ENCODE results near the gene KPRP.

The KPRP gene

GRCh38 chr1:152770411-152770810 is 12.6 kb downstream of the KPRP start:
- DNase-seq (ENCODE audit: low spot score): no peak
- Histone ChIP-seq H3K4me3 (ENCODE audit: low read length in 2 of 2) (no peak overlapping the region), H2AFZ (ENCODE audit: low read length) (no peak overlapping the region), H3K27me3 (ENCODE audit: control insufficient read depth in 3 of 3, insufficient read depth in 3 of 3, low read depth in 1 of 3, low read length in 3 of 3) (no peaks in the 10 kb centered on the region), H2BK15ac (ENCODE audit: low read length) (no peak overlapping the region), H3K4me1 (ENCODE audit: control insufficient read depth in 2 of 2, insufficient read depth in 1 of 2, low read depth in 1 of 2, low read length in 2 of 2) (no peaks in the 10 kb centered on the region), H3K4me2 (ENCODE audit: insufficient read depth, low read length, poor library complexity, severe bottlenecking) (no peak overlapping the region), H4K91ac (ENCODE audit: low read depth, low read length, poor library complexity) (no peak overlapping the region), H3K27ac (replicated peaks; ENCODE audit: low read length) (no peak overlapping the region), H3K9me3 (replicated peaks in 1 of 2; ENCODE audit: control insufficient read depth in 2 of 2, insufficient read depth in 1 of 2, low read depth in 1 of 2, low read length in 2 of 2) (peaks cover 0 to 24% of the 10 kb centered on the region in 2 donors), H3K18ac (ENCODE audit: low read length) (no peak overlapping the region), H2BK12ac (ENCODE audit: low read length) (no peak overlapping the region), H2AK5ac (ENCODE audit: low read depth, low read length) (no peak overlapping the region), H3K23ac (ENCODE audit: low read depth, low read length, poor library complexity) (no peak overlapping the region), H3K9ac (ENCODE audit: low read depth, low read length, poor library complexity) (no peak overlapping the region), H3K36me3 (replicated peaks in 1 of 2; ENCODE audit: control insufficient read depth in 2 of 2, insufficient read depth in 2 of 2, low read length in 2 of 2) (no peaks in the 10 kb centered on the region), H2BK120ac (ENCODE audit: low read depth, low read length) (no peak overlapping the region), H4K8ac (ENCODE audit: low read depth, low read length) (no peak overlapping the region), H3K79me1 (ENCODE audit: low read depth, low read length) (no peaks in the 10 kb centered on the region), H2BK5ac (ENCODE audit: low read length) (no peak overlapping the region), H3K4ac (ENCODE audit: low read length) (no peak overlapping the region), H3K14ac (ENCODE audit: low read length) (no peak overlapping the region)
- WGBS, 2 donors (ENCODE audit: extremely low coverage in 2 of 2, insufficient read length in 2 of 2, insufficient replicate concordance in 1 of 2): no CpG with 5 or more reads among the region's 1 CpG

DNA sequence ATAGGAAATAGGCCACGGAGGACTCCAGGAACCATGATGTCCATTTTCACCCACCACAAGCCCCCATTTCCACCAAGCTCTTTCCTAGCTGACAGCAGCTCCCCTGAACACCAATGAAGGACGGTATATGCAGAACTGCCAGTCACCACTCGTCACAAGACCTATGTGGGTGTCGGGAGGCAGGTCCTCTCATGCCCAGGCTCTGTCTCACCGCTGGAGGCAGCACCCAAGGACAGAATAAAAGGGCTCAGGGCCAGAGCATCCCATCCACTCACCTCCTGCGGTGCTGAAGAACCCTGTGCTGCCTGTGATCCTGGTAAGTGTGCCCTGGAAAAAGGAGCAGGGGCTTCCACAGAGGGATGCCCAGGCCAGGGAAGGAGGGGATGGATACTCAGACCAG is 17.1 kb downstream of the KPRP start, which contains the start of gene LCE1F:
TSS of gene LCE1F (plus strand) at position 266 of the 400 bp plus-strand sequence. CDS start 1,232 bp downstream, outside the sequence.
- Histone ChIP-seq H3K4me3 (ENCODE audit: low read length in 2 of 2) (no peak within 1 kb of the TSS), H3K79me1 (ENCODE audit: low read depth, low read length) (no peaks in the 10 kb centered on the region), H2BK12ac (ENCODE audit: low read length) (no peak within 1 kb of the TSS), H3K4me2 (ENCODE audit: insufficient read depth, low read length, poor library complexity, severe bottlenecking) (no peak within 1 kb of the TSS), H2BK120ac (ENCODE audit: low read depth, low read length) (no peak within 1 kb of the TSS), H2BK5ac (ENCODE audit: low read length) (no peak within 1 kb of the TSS), H4K91ac (ENCODE audit: low read depth, low read length, poor library complexity) (no peak within 1 kb of the TSS), H3K18ac (ENCODE audit: low read length) (no peak within 1 kb of the TSS), H2AK5ac (ENCODE audit: low read depth, low read length) (no peak within 1 kb of the TSS), H3K23ac (ENCODE audit: low read depth, low read length, poor library complexity) (no peak within 1 kb of the TSS), H3K9me3 (replicated peaks in 1 of 2; ENCODE audit: control insufficient read depth in 2 of 2, insufficient read depth in 1 of 2, low read depth in 1 of 2, low read length in 2 of 2) (peaks cover 0 to 17% of the 10 kb centered on the region in 2 donors), H3K27me3 (ENCODE audit: control insufficient read depth in 3 of 3, insufficient read depth in 3 of 3, low read depth in 1 of 3, low read length in 3 of 3) (no peaks in the 10 kb centered on the region), H2BK15ac (ENCODE audit: low read length) (no peak within 1 kb of the TSS), H4K8ac (ENCODE audit: low read depth, low read length) (no peak within 1 kb of the TSS), H3K27ac (replicated peaks; ENCODE audit: low read length) (no peak within 1 kb of the TSS), H3K4ac (ENCODE audit: low read length) (no peak within 1 kb of the TSS), H3K36me3 (replicated peaks in 1 of 2; ENCODE audit: control insufficient read depth in 2 of 2, insufficient read depth in 2 of 2, low read length in 2 of 2) (no peaks in the 10 kb centered on the region), H3K9ac (ENCODE audit: low read depth, low read length, poor library complexity) (no peak within 1 kb of the TSS), H3K4me1 (ENCODE audit: control insufficient read depth in 2 of 2, insufficient read depth in 1 of 2, low read depth in 1 of 2, low read length in 2 of 2) (no peaks in the 10 kb centered on the region), H3K14ac (ENCODE audit: low read length) (no peak within 1 kb of the TSS), H2AFZ (ENCODE audit: low read length) (no peak within 1 kb of the TSS)
- WGBS, 2 donors (ENCODE audit: extremely low coverage in 2 of 2, insufficient read length in 2 of 2, insufficient replicate concordance in 1 of 2): no CpG with 5 or more reads among the region's 6 CpGs
- no peak for DNase-seq (ENCODE audit: low spot score)

DNA sequence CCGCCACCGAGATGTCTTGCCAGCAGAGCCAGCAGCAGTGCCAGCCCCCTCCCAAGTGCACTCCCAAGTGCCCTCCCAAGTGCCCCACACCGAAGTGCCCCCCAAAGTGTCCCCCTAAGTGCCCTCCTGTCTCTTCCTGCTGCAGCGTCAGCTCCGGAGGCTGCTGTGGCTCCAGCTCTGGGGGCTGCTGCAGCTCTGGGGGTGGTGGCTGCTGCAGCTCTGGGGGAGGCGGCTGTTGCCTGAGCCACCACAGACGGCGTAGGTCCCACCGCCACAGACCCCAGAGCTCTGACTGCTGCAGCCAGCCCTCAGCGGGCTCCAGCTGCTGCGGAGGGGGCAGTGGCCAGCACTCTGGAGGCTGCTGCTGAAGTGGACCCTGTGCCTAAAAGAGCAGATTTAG is 18.5 kb downstream of the KPRP start:
- no CpG with 5 or more reads among the region's 11 CpGs for WGBS, 2 donors (ENCODE audit: extremely low coverage in 2 of 2, insufficient read length in 2 of 2, insufficient replicate concordance in 1 of 2)
- Histone ChIP-seq H2AK5ac (ENCODE audit: low read depth, low read length) (no peak overlapping the region), H3K4me3 (ENCODE audit: low read length in 2 of 2) (no peak overlapping the region), H3K36me3 (replicated peaks in 1 of 2; ENCODE audit: control insufficient read depth in 2 of 2, insufficient read depth in 2 of 2, low read length in 2 of 2) (no peaks in the 10 kb centered on the region), H3K23ac (ENCODE audit: low read depth, low read length, poor library complexity) (no peak overlapping the region), H2BK15ac (ENCODE audit: low read length) (no peak overlapping the region), H3K4ac (ENCODE audit: low read length) (no peak overlapping the region), H2BK120ac (ENCODE audit: low read depth, low read length) (no peak overlapping the region), H3K4me2 (ENCODE audit: insufficient read depth, low read length, poor library complexity, severe bottlenecking) (no peak overlapping the region), H3K79me1 (ENCODE audit: low read depth, low read length) (no peaks in the 10 kb centered on the region), H2BK12ac (ENCODE audit: low read length) (no peak overlapping the region), H3K18ac (ENCODE audit: low read length) (no peak overlapping the region), H4K91ac (ENCODE audit: low read depth, low read length, poor library complexity) (no peak overlapping the region), H3K27ac (replicated peaks; ENCODE audit: low read length) (no peak overlapping the region), H2AFZ (ENCODE audit: low read length) (no peak overlapping the region), H3K4me1 (ENCODE audit: control insufficient read depth in 2 of 2, insufficient read depth in 1 of 2, low read depth in 1 of 2, low read length in 2 of 2) (no peaks in the 10 kb centered on the region), H3K14ac (ENCODE audit: low read length) (no peak overlapping the region), H4K8ac (ENCODE audit: low read depth, low read length) (no peak overlapping the region), H3K9me3 (replicated peaks in 1 of 2; ENCODE audit: control insufficient read depth in 2 of 2, insufficient read depth in 1 of 2, low read depth in 1 of 2, low read length in 2 of 2) (peaks cover 0 to 17% of the 10 kb centered on the region in 2 donors), H3K27me3 (ENCODE audit: control insufficient read depth in 3 of 3, insufficient read depth in 3 of 3, low read depth in 1 of 3, low read length in 3 of 3) (no peaks in the 10 kb centered on the region), H2BK5ac (ENCODE audit: low read length) (no peak overlapping the region), H3K9ac (ENCODE audit: low read depth, low read length, poor library complexity) (no peak overlapping the region)
- DNase-seq (ENCODE audit: low spot score): no peak

GRCh38 chr1:152777510-152778137 is 19.8 kb downstream of the KPRP start:
- Histone ChIP-seq H2BK12ac (ENCODE audit: low read length) (no peak overlapping the region), H3K27ac (replicated peaks; ENCODE audit: low read length) (no peak overlapping the region), H2AK5ac (ENCODE audit: low read depth, low read length) (no peak overlapping the region), H3K4me1 (ENCODE audit: control insufficient read depth in 2 of 2, insufficient read depth in 1 of 2, low read depth in 1 of 2, low read length in 2 of 2) (no peaks in the 10 kb centered on the region), H4K91ac (ENCODE audit: low read depth, low read length, poor library complexity) (no peak overlapping the region), H2BK120ac (ENCODE audit: low read depth, low read length) (no peak overlapping the region), H2BK15ac (ENCODE audit: low read length) (no peak overlapping the region), H3K36me3 (replicated peaks in 1 of 2; ENCODE audit: control insufficient read depth in 2 of 2, insufficient read depth in 2 of 2, low read length in 2 of 2) (no peaks in the 10 kb centered on the region), H4K8ac (ENCODE audit: low read depth, low read length) (no peak overlapping the region), H3K9ac (ENCODE audit: low read depth, low read length, poor library complexity) (no peak overlapping the region), H3K18ac (ENCODE audit: low read length) (no peak overlapping the region), H3K4ac (ENCODE audit: low read length) (no peak overlapping the region), H2AFZ (ENCODE audit: low read length) (no peak overlapping the region), H3K4me3 (ENCODE audit: low read length in 2 of 2) (no peak overlapping the region), H2BK5ac (ENCODE audit: low read length) (no peak overlapping the region), H3K79me1 (ENCODE audit: low read depth, low read length) (no peaks in the 10 kb centered on the region), H3K4me2 (ENCODE audit: insufficient read depth, low read length, poor library complexity, severe bottlenecking) (no peak overlapping the region), H3K14ac (ENCODE audit: low read length) (no peak overlapping the region), H3K23ac (ENCODE audit: low read depth, low read length, poor library complexity) (no peak overlapping the region), H3K27me3 (ENCODE audit: control insufficient read depth in 3 of 3, insufficient read depth in 3 of 3, low read depth in 1 of 3, low read length in 3 of 3) (no peaks in the 10 kb centered on the region), H3K9me3 (replicated peaks in 1 of 2; ENCODE audit: control insufficient read depth in 2 of 2, insufficient read depth in 1 of 2, low read depth in 1 of 2, low read length in 2 of 2) (peaks cover 0 to 14% of the 10 kb centered on the region in 2 donors)
- WGBS, 2 donors (ENCODE audit: extremely low coverage in 2 of 2, insufficient read length in 2 of 2, insufficient replicate concordance in 1 of 2): no CpG with 5 or more reads among the region's 4 CpGs
- DNase-seq (ENCODE audit: low spot score): no peak

All from neuronal stem cell (in vitro differentiated cells).